ENCODE data around the gene LTBR.

DNA sequence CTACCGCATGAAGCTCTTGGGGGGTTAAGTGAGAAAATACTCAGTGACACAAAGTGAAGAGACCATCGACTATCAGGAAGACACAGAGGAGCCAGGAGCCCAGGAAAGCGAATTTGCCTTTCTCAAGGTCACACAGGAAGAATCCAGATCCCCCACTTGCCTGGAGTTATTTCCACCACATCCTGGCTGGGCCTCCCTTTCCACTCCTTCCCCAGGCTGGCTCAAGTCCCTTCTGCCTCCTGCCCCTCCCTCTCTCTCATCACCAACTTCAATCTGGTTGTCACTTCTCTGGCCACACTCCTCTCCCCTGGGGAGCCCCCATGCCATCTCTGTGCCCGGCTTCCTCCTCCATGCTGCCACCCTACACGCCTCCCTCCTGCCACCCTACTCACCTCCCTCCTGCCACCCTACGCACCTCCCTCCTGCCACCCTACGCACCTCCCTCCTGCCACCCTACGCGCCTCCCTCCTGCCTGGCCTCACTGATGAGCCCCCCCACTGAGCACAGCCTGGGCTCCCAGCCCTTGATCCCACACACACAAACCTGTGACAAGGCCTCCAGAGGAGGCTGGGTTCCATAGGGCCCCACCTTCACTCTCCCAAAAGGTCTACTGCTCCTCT lies 14.9 kb upstream of the LTBR start:
- TF ChIP-seq, protein P1, sequence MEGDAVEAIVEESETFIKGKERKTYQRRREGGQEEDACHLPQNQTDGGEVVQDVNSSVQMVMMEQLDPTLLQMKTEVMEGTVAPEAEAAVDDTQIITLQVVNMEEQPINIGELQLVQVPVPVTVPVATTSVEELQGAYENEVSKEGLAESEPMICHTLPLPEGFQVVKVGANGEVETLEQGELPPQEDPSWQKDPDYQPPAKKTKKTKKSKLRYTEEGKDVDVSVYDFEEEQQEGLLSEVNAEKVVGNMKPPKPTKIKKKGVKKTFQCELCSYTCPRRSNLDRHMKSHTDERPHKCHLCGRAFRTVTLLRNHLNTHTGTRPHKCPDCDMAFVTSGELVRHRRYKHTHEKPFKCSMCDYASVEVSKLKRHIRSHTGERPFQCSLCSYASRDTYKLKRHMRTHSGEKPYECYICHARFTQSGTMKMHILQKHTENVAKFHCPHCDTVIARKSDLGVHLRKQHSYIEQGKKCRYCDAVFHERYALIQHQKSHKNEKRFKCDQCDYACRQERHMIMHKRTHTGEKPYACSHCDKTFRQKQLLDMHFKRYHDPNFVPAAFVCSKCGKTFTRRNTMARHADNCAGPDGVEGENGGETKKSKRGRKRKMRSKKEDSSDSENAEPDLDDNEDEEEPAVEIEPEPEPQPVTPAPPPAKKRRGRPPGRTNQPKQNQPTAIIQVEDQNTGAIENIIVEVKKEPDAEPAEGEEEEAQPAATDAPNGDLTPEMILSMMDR (IDR thresholded peaks at IDR 0.05; ENCODE audit: low read depth, low read length) = no peak
- no peak for TF ChIP-seq POLR2A (IDR thresholded peaks at IDR 0.05; ENCODE audit: extremely low read depth, insufficient read length)
- no peak for TF ChIP-seq MYC (IDR thresholded peaks at IDR 0.05; ENCODE audit: low read depth, low read length)
- TF ChIP-seq, protein P2, sequence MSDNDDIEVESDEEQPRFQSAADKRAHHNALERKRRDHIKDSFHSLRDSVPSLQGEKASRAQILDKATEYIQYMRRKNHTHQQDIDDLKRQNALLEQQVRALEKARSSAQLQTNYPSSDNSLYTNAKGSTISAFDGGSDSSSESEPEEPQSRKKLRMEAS (IDR thresholded peaks at IDR 0.05; ENCODE audit: low read depth, low read length) = no peak
